ENCODE results near the gene PPP1R11. TPM values are rescaled to one million over a fixed set of nuclear protein-coding genes. Genes with fewer than 3 reads are reported as not detected.
A peak's percentile ranks its signal among the peaks of the same experiment; 100 is the strongest.

The PPP1R11 gene
- total and polyA plus RNA-seq, 2 of the 13 experiments (the other 11 are each of a cell fraction or from before 2014, with no cell fraction given): 32.1 to 58.9 TPM

DNA sequence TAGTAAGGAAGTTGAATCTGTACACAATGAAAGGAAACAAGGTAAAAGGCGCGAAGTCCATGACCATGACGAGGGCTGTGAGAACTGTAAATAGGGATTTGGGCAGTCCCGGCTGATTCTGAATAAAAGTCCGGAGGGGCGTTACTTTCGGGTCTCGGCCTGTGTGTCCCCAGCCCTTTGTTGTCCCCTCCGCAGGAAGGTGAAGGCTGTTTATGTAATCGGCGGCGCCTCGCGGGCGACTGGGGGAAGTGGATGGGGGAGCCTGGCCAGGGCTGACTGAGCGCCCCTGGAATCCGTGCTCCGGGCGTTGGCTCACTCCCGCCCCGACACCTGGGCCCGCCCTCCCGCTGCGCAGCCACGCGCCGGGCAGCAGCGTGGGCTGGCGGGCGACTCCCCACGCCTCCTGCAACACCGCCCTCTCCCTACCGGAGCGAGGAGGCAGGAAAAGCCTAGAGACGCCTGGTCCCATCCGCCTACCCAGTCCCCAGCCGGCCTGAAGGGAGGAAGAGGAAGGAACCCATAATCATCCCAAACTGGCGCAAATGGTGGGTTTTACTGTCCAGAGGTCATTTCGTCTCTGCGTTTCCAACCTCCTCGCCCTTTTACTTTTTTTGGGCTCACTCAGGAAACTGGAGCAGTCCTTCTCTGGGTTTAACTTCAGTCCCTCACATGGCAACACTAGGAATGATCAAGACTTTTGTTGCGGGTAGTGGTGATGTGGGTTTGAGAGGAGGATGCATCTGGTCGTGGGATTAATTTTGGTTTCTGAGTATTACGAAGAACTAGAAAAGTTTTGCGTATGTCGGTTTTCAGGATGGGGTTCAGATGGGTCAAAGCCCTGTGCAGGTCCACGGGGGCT lies 33.8 kb downstream of the PPP1R11 start (continued):
- no peak for TF ChIP-seq AFF4 (CRISPR knock-in tag; IDR thresholded peaks at IDR 0.05)
- peak; percentile 84 for TF ChIP-seq MXD3 (CRISPR knock-in tag; IDR thresholded peaks at IDR 0.05)
- no peak for TF ChIP-seq ARNT (IDR thresholded peaks at IDR 0.05)
- peak; percentile 90; the same call in 1 of the 2 replicates for TF ChIP-seq PHF21A (CRISPR knock-in tag; IDR thresholded peaks at IDR 0.05)
- peak; percentile 39; the same call in 1 of the 2 replicates for TF ChIP-seq ZNF333 (CRISPR knock-in tag; IDR thresholded peaks at IDR 0.05; ENCODE audit: borderline replicate concordance)
- TF ChIP-seq ATF5 (CRISPR knock-in tag; IDR thresholded peaks at IDR 0.05; ENCODE audit: low read depth): no peak
- no peak; the same call in 1 of the 2 replicates for TF ChIP-seq SNAPC2 (CRISPR knock-in tag; IDR thresholded peaks at IDR 0.05)
- TF ChIP-seq PRPF4 (IDR thresholded peaks at IDR 0.05; ENCODE audit: low read depth, low read length, poor library complexity, severe bottlenecking): no peak
- TF ChIP-seq ZNF276 (CRISPR knock-in tag; IDR thresholded peaks at IDR 0.05; ENCODE audit: low read depth): no peak; the same call in 1 of the 2 replicates
- peak; percentile 50; the same call in 1 of the 2 replicates for TF ChIP-seq ZNF224 (CRISPR knock-in tag; IDR thresholded peaks at IDR 0.05)
- TF ChIP-seq, protein P1, sequence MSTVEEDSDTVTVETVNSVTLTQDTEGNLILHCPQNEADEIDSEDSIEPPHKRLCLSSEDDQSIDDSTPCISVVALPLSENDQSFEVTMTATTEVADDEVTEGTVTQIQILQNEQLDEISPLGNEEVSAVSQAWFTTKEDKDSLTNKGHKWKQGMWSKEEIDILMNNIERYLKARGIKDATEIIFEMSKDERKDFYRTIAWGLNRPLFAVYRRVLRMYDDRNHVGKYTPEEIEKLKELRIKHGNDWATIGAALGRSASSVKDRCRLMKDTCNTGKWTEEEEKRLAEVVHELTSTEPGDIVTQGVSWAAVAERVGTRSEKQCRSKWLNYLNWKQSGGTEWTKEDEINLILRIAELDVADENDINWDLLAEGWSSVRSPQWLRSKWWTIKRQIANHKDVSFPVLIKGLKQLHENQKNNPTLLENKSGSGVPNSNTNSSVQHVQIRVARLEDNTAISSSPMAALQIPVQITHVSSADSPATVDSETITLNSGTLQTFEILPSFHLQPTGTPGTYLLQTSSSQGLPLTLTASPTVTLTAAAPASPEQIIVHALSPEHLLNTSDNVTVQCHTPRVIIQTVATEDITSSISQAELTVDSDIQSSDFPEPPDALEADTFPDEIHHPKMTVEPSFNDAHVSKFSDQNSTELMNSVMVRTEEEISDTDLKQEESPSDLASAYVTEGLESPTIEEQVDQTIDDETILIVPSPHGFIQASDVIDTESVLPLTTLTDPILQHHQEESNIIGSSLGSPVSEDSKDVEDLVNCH (CRISPR knock-in tag; IDR thresholded peaks at IDR 0.05): no peak; the same call in 1 of the 2 replicates
- TF ChIP-seq, protein P2, sequence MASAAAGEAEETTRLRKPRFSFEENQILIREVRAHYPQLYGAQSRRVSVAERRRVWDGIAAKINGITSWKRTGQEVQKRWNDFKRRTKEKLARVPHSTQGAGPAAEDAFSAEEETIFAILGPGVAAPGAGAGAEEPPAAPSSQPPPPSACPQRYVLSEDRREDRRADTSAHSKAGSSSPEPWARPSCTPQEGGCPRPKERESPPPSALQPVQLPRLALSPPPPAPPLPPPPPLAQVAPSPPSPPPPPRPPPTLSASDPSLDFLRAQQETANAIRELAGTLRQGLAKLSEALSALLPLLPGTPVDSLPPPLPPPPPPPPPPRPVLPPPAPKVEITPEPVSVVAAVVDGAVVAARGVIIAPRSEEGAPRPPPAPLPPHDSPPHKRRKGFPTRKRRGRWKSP (CRISPR knock-in tag; IDR thresholded peaks at IDR 0.05): peak; percentile 51
- no peak for TF ChIP-seq HOXA7 (CRISPR knock-in tag; IDR thresholded peaks at IDR 0.05)
- TF ChIP-seq, protein P3, sequence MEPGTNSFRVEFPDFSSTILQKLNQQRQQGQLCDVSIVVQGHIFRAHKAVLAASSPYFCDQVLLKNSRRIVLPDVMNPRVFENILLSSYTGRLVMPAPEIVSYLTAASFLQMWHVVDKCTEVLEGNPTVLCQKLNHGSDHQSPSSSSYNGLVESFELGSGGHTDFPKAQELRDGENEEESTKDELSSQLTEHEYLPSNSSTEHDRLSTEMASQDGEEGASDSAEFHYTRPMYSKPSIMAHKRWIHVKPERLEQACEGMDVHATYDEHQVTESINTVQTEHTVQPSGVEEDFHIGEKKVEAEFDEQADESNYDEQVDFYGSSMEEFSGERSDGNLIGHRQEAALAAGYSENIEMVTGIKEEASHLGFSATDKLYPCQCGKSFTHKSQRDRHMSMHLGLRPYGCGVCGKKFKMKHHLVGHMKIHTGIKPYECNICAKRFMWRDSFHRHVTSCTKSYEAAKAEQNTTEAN (CRISPR knock-in tag; conservative IDR thresholded peaks at IDR 0.05): peak; percentile 64; the same call in 1 of the 2 replicates
- no peak for TF ChIP-seq ZNF30 (CRISPR knock-in tag; IDR thresholded peaks at IDR 0.05)
- no peak; the same call in 1 of the 2 replicates for TF ChIP-seq SMAD9 (CRISPR knock-in tag; IDR thresholded peaks at IDR 0.05)
